NCI-H345 treated with DMSO at 0.1 percent for 48 hours (cell line): ENCODE results near the gene TTLL11.

ENCODE experiments used
- DNase-seq: peaks from one replicate; lab custom pipeline; 2025; ENCODE audit not compliant: unreplicated experiment; lab: John Stamatoyannopoulos, UW

TTLL11 gene

GRCh38 chr9:121780177-121781040 is 312.7 kb downstream of the TTLL11 start:
- no peak for DNase-seq

GRCh38 chr9:121779381-121780117 is 313.6 kb downstream of the TTLL11 start:
- DNase-seq = no peak

GRCh38 chr9:121778252-121779225 is 314.6 kb downstream of the TTLL11 start:
- DNase-seq = no peak

GRCh38 chr9:121776739-121777637 is 316.1 kb downstream of the TTLL11 start:
- no peak for DNase-seq

- DNase-seq = no peak
Observed at GRCh38 chr9:121776001-121776738, 316.9 kb downstream of the TTLL11 start.

GRCh38 chr9:121774715-121775613 is 318.1 kb downstream of the TTLL11 start:
- no peak for DNase-seq

- no peak for DNase-seq
Observed at GRCh38 chr9:121773954-121774714, 319.0 kb downstream of the TTLL11 start.

GRCh38 chr9:121773286-121773953 is 319.7 kb downstream of the TTLL11 start:
- DNase-seq = no peak

GRCh38 chr9:121772600-121773285 is 320.4 kb downstream of the TTLL11 start:
- DNase-seq = no peak
